H1 (cell line): ENCODE data around the gene ANKRD13B. TPM values are rescaled to one million over a fixed set of nuclear protein-coding genes. Genes with fewer than 3 reads are reported as not detected.

Experiments used
- BRCA1 ChIP-seq: IDR thresholded peaks from 2 replicates; pipeline ENCODE4 v1.6.1; 2012; ENCODE audit warnings: low read depth, low read length, improper control_type of control experiment
- CEBPB ChIP-seq: IDR thresholded peaks from 2 replicates; pipeline ENCODE4 v1.6.1; 2012; ENCODE audit warnings: low read depth, low read length
- CHD2 ChIP-seq: IDR thresholded peaks from 2 replicates; pipeline ENCODE4 v1.6.1; 2012; ENCODE audit warnings: low read length, improper control_type of control experiment
- CREB1 ChIP-seq: IDR thresholded peaks from 2 replicates; pipeline ENCODE4 v1.6.1; 2012; ENCODE audit warnings: inconsistent platforms
- CTBP2 ChIP-seq: IDR thresholded peaks from 2 replicates; pipeline ENCODE4 v1.7.0; 2011; ENCODE audit warnings: borderline replicate concordance, mild to moderate bottlenecking, moderate library complexity, mixed read lengths, low read length; ENCODE audit not compliant: insufficient read depth, insufficient read length
- NANOG ChIP-seq: IDR thresholded peaks from 2 replicates; pipeline ENCODE4 v1.6.1; 2011; ENCODE audit warnings: low read length, low read depth, mild to moderate bottlenecking, inconsistent platforms; ENCODE audit not compliant: insufficient read depth, poor library complexity, severe bottlenecking
- NRF1 ChIP-seq: IDR thresholded peaks from 2 replicates; pipeline ENCODE4 v1.6.1; 2011; ENCODE audit warnings: mild to moderate bottlenecking, low read depth, low read length, improper control_type of control experiment
- PHF8 ChIP-seq: fragments of 200-600 bp; sonication (generic); conservative IDR thresholded peaks from 2 replicates; pipeline ENCODE4 v1.7.1; 2012; ENCODE audit warnings: low read depth, mild to moderate bottlenecking, inconsistent platforms, low read length, moderate library complexity
- POU5F1 ChIP-seq: IDR thresholded peaks from 2 replicates; pipeline ENCODE4 v1.6.1; 2011; ENCODE audit warnings: low read depth, mild to moderate bottlenecking, low read length, moderate library complexity
- RFX5 ChIP-seq: IDR thresholded peaks from 2 replicates; pipeline ENCODE4 v1.6.1; 2011; ENCODE audit warnings: low read depth, low read length, improper control_type of control experiment, borderline replicate concordance
- SIRT6 ChIP-seq: IDR thresholded peaks from one replicate; pipeline ENCODE4 v1.7.1; 2012; ENCODE audit warnings: low read length, inconsistent platforms
- SIX5 ChIP-seq: IDR thresholded peaks from 2 replicates; pipeline ENCODE4 v1.6.1; 2011; ENCODE audit warnings: mild to moderate bottlenecking, low read depth, low read length
- SP1 ChIP-seq: IDR thresholded peaks from 2 replicates; pipeline ENCODE4 v1.6.1; 2011; ENCODE audit warnings: low read depth, low read length
- SP2 ChIP-seq: IDR thresholded peaks from 2 replicates; pipeline ENCODE4 v1.6.1; 2012; ENCODE audit warnings: mild to moderate bottlenecking, low read length, inconsistent platforms
- SP4 ChIP-seq: IDR thresholded peaks from 2 replicates; pipeline ENCODE4 v1.6.1; 2012; ENCODE audit warnings: low read length, inconsistent platforms
- TAF1 ChIP-seq: IDR thresholded peaks from 2 replicates; pipeline ENCODE4 v1.6.1; 2011; ENCODE audit warnings: mild to moderate bottlenecking, low read depth, low read length
- TBP ChIP-seq: IDR thresholded peaks from 2 replicates; pipeline ENCODE4 v1.6.1; 2011; ENCODE audit warnings: low read depth, low read length, improper control_type of control experiment
- YY1 ChIP-seq: IDR thresholded peaks from 2 replicates; pipeline ENCODE4 v1.6.1; 2011; ENCODE audit warnings: low read depth, mild to moderate bottlenecking, low read length
- polyA plus RNA-seq, 7 experiments: library from polyadenylated mRNA; depleted of rRNA in 3 of 7; stranded (reverse) in 5 of 7; unstranded in 2 of 7; fragments of >200 nt in 5 of 7; fragments of 200-250 nt in 2 of 7; gene quantifications; 1 replicate in 5 of 7; 2 replicates in 1 of 7; 4 replicates in 1 of 7; pipeline versions ENCODE4 v1.2.1 to v1.2.3, GENCODE V29; 2011 to 2013; ENCODE audit warnings: missing spikeins in 2 of 7, mixed read lengths in 2 of 7
- total RNA-seq: library from RNA; stranded (reverse); fragmentation: NEBNext Ultra II Directional; extraction: Animal tissue kit (Norgen Biotek cat#: 25700); gene quantifications from 2 replicates; pipeline ENCODE4 v1.2.1, GENCODE V29; 2021
- TF ChIP-seq, protein P1 (sequence below): IDR thresholded peaks from 2 replicates; pipeline ENCODE4 v1.6.1; 2011; ENCODE audit warnings: low read depth, mild to moderate bottlenecking, low read length; ENCODE audit not compliant: insufficient read depth
- TF ChIP-seq, protein P2 (sequence below): IDR thresholded peaks from 2 replicates; pipeline ENCODE4 v1.6.1; 2011; ENCODE audit warnings: low read length, improper control_type of control experiment
- TF ChIP-seq, protein P3 (sequence below), 3 experiments: IDR thresholded peaks; 1 replicate in 2 of 3; 2 replicates in 1 of 3; pipeline versions ENCODE4 v1.5.1 to v1.6.1; 2011; ENCODE audit warnings: low read length in 3 of 3, mild to moderate bottlenecking in 3 of 3, inconsistent platforms in 2 of 3, low read depth in 1 of 3, moderate library complexity in 1 of 3; ENCODE audit not compliant: insufficient read depth in 1 of 3; ENCODE audit errors: control extremely low read depth in 1 of 3

Gene ANKRD13B
- total and polyA plus RNA-seq, 2 of the 8 experiments (the other 6 are each of a cell fraction or from before 2014, with no cell fraction given): 16.4 to 48.5 TPM

- TF ChIP-seq SP2 (no peak), NANOG (no peak), CHD2 (no peak), SP4 (no peak; the same call in 1 of the 2 replicates), CEBPB (no peak), YY1 (0 out of 2 replicates have a peak, but pooled peaks have one; percentile 19), BRCA1 (no peak), CREB1 (no peak; the same call in 1 of the 2 replicates), PHF8 (0 out of 2 replicates have a peak, but pooled peaks have one; percentile 8), NRF1 (no peak), POU5F1 (no peak), SIRT6 (no peak), SP1 (no peak), RFX5 (no peak), SIX5 (no peak), TBP (peak; percentile 82), TAF1 (peak; percentile 51; the same call in 1 of the 2 replicates), CTBP2 (peak; percentile 59)
- TF ChIP-seq, protein P1, sequence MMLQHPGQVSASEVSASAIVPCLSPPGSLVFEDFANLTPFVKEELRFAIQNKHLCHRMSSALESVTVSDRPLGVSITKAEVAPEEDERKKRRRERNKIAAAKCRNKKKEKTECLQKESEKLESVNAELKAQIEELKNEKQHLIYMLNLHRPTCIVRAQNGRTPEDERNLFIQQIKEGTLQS: 0 out of 2 replicates have a peak, but pooled peaks have one; percentile 1
- TF ChIP-seq, protein P2, sequence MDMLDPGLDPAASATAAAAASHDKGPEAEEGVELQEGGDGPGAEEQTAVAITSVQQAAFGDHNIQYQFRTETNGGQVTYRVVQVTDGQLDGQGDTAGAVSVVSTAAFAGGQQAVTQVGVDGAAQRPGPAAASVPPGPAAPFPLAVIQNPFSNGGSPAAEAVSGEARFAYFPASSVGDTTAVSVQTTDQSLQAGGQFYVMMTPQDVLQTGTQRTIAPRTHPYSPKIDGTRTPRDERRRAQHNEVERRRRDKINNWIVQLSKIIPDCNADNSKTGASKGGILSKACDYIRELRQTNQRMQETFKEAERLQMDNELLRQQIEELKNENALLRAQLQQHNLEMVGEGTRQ: no peak
- TF ChIP-seq, protein P3, sequence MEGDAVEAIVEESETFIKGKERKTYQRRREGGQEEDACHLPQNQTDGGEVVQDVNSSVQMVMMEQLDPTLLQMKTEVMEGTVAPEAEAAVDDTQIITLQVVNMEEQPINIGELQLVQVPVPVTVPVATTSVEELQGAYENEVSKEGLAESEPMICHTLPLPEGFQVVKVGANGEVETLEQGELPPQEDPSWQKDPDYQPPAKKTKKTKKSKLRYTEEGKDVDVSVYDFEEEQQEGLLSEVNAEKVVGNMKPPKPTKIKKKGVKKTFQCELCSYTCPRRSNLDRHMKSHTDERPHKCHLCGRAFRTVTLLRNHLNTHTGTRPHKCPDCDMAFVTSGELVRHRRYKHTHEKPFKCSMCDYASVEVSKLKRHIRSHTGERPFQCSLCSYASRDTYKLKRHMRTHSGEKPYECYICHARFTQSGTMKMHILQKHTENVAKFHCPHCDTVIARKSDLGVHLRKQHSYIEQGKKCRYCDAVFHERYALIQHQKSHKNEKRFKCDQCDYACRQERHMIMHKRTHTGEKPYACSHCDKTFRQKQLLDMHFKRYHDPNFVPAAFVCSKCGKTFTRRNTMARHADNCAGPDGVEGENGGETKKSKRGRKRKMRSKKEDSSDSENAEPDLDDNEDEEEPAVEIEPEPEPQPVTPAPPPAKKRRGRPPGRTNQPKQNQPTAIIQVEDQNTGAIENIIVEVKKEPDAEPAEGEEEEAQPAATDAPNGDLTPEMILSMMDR (IDR thresholded peaks at IDR 0.05; ENCODE audit: control extremely low read depth in 1 of 3, insufficient read depth in 1 of 3, low read depth in 1 of 3, low read length in 3 of 3): peak; percentile 79 to 91 (median 81)
Measured at GRCh38 chr17:29617481-29618271, 24.7 kb downstream of the ANKRD13B start (continued).
